ENCODE results near the gene UBASH3B.
A peak's percentile ranks its signal among the peaks of the same experiment; 100 is the strongest.

The UBASH3B gene

GRCh38 chr11:122653916-122654585 is 1.5 kb upstream of the UBASH3B start:
- Histone ChIP-seq H3K4me2 (ENCODE audit: low read length) (no peak overlapping the region), H3K4me3 (ENCODE audit: low read depth, low read length) (no peak overlapping the region)
- no peak for TF ChIP-seq CTCF (IDR thresholded peaks at IDR 0.05)

GRCh38 chr11:122656073-122656630 is 630 bp downstream of the UBASH3B start:
- peak overlapping the region; percentile 65 for H3K27ac ChIP-seq
- H3K4me2 ChIP-seq (ENCODE audit: low read length): peak overlapping the region; percentile 64
- no peaks in the 10 kb centered on the region for H3K79me2 ChIP-seq
- no peaks in the 10 kb centered on the region for H3K27me3 ChIP-seq (ENCODE audit: control insufficient read depth, insufficient read depth, low read length)
- no peaks in the 10 kb centered on the region for H3K36me3 ChIP-seq (ENCODE audit: control insufficient read depth, insufficient read depth, low read length)
- peak overlapping the region; percentile 70 for H2AFZ ChIP-seq
- TF ChIP-seq CTCF (IDR thresholded peaks at IDR 0.05): no peak
- H3K9me3 ChIP-seq (ENCODE audit: control insufficient read depth, low read length): no peaks in the 10 kb centered on the region
- H3K9ac ChIP-seq: no peak overlapping the region
- no peaks in the 10 kb centered on the region for H3K4me1 ChIP-seq
- H3K4me3 ChIP-seq (ENCODE audit: low read depth, low read length): peak overlapping the region; percentile 68

More at GRCh38 chr11:122653916-122654585, 1.5 kb upstream of the UBASH3B start:
- Histone ChIP-seq H3K27me3 (ENCODE audit: control insufficient read depth, insufficient read depth, low read length) (no peaks in the 10 kb centered on the region), H3K4me1 (no peaks in the 10 kb centered on the region), H3K27ac (no peak overlapping the region), H3K9ac (no peak overlapping the region), H3K79me2 (no peaks in the 10 kb centered on the region), H2AFZ (no peak overlapping the region), H3K36me3 (ENCODE audit: control insufficient read depth, insufficient read depth, low read length) (no peaks in the 10 kb centered on the region), H3K9me3 (ENCODE audit: control insufficient read depth, low read length) (no peaks in the 10 kb centered on the region)

- Histone ChIP-seq H3K9me3 (ENCODE audit: control insufficient read depth, low read length) (no peaks in the 10 kb centered on the region), H3K36me3 (ENCODE audit: control insufficient read depth, insufficient read depth, low read length) (no peaks in the 10 kb centered on the region), H3K4me2 (ENCODE audit: low read length) (peak overlapping the region; percentile 64), H3K9ac (no peak overlapping the region), H3K27ac (no peak overlapping the region), H3K4me1 (no peaks in the 10 kb centered on the region), H3K79me2 (no peaks in the 10 kb centered on the region), H3K27me3 (ENCODE audit: control insufficient read depth, insufficient read depth, low read length) (no peaks in the 10 kb centered on the region), H3K4me3 (ENCODE audit: low read depth, low read length) (peak overlapping the region; percentile 68), H2AFZ (peak overlapping the region; percentile 70)
- no peak for TF ChIP-seq CTCF (IDR thresholded peaks at IDR 0.05)
Measured at GRCh38 chr11:122656631-122657101, 1.1 kb downstream of the UBASH3B start.

GRCh38 chr11:122659676-122660554 is 4.4 kb downstream of the UBASH3B start:
- H3K27me3 ChIP-seq (ENCODE audit: control insufficient read depth, insufficient read depth, low read length): no peaks in the 10 kb centered on the region
- H3K4me3 ChIP-seq (ENCODE audit: low read depth, low read length): no peak overlapping the region
- no peaks in the 10 kb centered on the region for H3K4me1 ChIP-seq
- no peak overlapping the region for H3K27ac ChIP-seq
- no peak overlapping the region for H2AFZ ChIP-seq
- TF ChIP-seq CTCF (IDR thresholded peaks at IDR 0.05): no peak
- H3K79me2 ChIP-seq: no peaks in the 10 kb centered on the region
- no peaks in the 10 kb centered on the region for H3K36me3 ChIP-seq (ENCODE audit: control insufficient read depth, insufficient read depth, low read length)
- H3K9me3 ChIP-seq (ENCODE audit: control insufficient read depth, low read length): no peaks in the 10 kb centered on the region
- no peak overlapping the region for H3K9ac ChIP-seq
- H3K4me2 ChIP-seq (ENCODE audit: low read length): no peak overlapping the region

All from parathyroid adenoma (tissue), 2 donors.